Measurements from ENCODE around the gene SARM1. TPM values are rescaled to one million over a fixed set of nuclear protein-coding genes. Genes with fewer than 3 reads are reported as not detected.

Gene SARM1
- total and polyA plus RNA-seq, 9 of the 15 experiments (the other 6 are each of a cell fraction or from before 2014, with no cell fraction given) = 0.04 to 0.55 (median 0.11) TPM; not detected in 2

DNA sequence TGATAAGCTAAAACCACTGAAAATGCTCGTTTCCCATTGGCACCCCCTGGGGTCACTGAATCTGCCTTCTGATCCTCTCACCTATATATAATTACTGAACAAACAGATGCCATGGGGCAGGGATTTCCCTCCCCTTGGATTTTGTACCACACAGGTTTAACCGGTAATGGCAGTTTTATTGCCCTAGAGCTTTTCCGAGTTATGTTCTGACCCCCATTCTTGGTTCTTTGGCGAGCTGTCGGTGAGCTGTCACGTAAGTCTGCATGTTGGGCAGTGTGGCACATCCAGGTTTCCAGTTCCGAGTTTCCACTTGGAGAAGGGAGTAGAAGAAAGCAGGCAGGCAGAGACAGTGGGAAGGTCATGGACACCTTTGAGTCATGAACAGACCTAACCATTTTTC lies 45.4 kb upstream of the SARM1 start:
- in situ Hi-C loops (cut with MboI) (no loop called here), intact Hi-C loops (cut with micrococcal nuclease) (no loop called here)
- Histone ChIP-seq H3K4me2 (ENCODE audit: insufficient read depth, low read length) (no peak overlapping the region), H3K4me3 (no peak overlapping the region), H4K20me1 (replicated peaks; ENCODE audit: control insufficient read depth, insufficient read depth, low read length) (0 out of 2 replicates have a peak, but pooled peaks cover 11% of the 10 kb centered on the region), H3K4me1 (replicated peaks in 1 of 2; ENCODE audit: control insufficient read depth in 2 of 2, insufficient read depth in 2 of 2, low read length in 2 of 2) (peaks cover 3 to 12% of the 10 kb centered on the region in 2 experiments; a peak in 4 of 5 replicates), H3K9me3 (replicated peaks; ENCODE audit: control insufficient read depth, insufficient read depth, low read depth, low read length) (no peaks in the 10 kb centered on the region; the same call in 1 of the 2 replicates), H3K27ac (ENCODE audit: extremely low read depth, low read depth, low read length) (no peak overlapping the region), H3K27me3 (ENCODE audit: control insufficient read depth in 2 of 2, insufficient read depth in 2 of 2, low read length in 2 of 2) (no peaks in the 10 kb centered on the region), H2AFZ (ENCODE audit: low read depth, low read length) (no peak overlapping the region), H3K79me2 (ENCODE audit: control insufficient read depth, insufficient read depth, low read length) (peaks cover 47% of the 10 kb centered on the region), H3K9ac (ENCODE audit: insufficient read depth in 1 of 2, low read depth in 2 of 2, low read length in 2 of 2) (no peak overlapping the region), H3K9me1 (ENCODE audit: control insufficient read depth, insufficient read depth, low read length) (no peaks in the 10 kb centered on the region), H3K36me3 (ENCODE audit: control insufficient read depth, insufficient read depth, low read length) (peaks cover 81% of the 10 kb centered on the region)
- WGBS (ENCODE audit: insufficient coverage, low coverage, missing lambda C conversion rate) = 93% methylated on average over 7 of the region's 7 CpGs
- ChIA-PET POLR2A (interaction anchor here (0.5 to 1.5 kb wide), 2 partner anchors 9 to 48 kb away, joined by 4 to 11 read pairs; partner anchors contain the start of genes IFT20 and TNFAIP1), CTCF (ENCODE audit: low intra/inter-chr PET ratio) (no interaction called here)
- DNase-seq (ENCODE audit: extremely low read depth in 1 of 4, low spot score in 3 of 4) (no peak), ATAC-seq (no peak), FAIRE-seq (no peak)
- no TSS peak for BruUV-seq (replicated peaks)
- no peak for TF ChIP-seq SPI1 (IDR thresholded peaks at IDR 0.05; ENCODE audit: borderline replicate concordance, low read depth, low read length)
- TF ChIP-seq HOMEZ (CRISPR knock-in tag; IDR thresholded peaks at IDR 0.05) = no peak
- TF ChIP-seq, protein P1, sequence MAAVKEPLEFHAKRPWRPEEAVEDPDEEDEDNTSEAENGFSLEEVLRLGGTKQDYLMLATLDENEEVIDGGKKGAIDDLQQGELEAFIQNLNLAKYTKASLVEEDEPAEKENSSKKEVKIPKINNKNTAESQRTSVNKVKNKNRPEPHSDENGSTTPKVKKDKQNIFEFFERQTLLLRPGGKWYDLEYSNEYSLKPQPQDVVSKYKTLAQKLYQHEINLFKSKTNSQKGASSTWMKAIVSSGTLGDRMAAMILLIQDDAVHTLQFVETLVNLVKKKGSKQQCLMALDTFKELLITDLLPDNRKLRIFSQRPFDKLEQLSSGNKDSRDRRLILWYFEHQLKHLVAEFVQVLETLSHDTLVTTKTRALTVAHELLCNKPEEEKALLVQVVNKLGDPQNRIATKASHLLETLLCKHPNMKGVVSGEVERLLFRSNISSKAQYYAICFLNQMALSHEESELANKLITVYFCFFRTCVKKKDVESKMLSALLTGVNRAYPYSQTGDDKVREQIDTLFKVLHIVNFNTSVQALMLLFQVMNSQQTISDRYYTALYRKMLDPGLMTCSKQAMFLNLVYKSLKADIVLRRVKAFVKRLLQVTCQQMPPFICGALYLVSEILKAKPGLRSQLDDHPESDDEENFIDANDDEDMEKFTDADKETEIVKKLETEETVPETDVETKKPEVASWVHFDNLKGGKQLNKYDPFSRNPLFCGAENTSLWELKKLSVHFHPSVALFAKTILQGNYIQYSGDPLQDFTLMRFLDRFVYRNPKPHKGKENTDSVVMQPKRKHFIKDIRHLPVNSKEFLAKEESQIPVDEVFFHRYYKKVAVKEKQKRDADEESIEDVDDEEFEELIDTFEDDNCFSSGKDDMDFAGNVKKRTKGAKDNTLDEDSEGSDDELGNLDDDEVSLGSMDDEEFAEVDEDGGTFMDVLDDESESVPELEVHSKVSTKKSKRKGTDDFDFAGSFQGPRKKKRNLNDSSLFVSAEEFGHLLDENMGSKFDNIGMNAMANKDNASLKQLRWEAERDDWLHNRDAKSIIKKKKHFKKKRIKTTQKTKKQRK (IDR thresholded peaks at IDR 0.05; ENCODE audit: borderline replicate concordance, low read depth, low read length) = no peak
- no peak for TF ChIP-seq BCOR (IDR thresholded peaks at IDR 0.05)
- TF ChIP-seq ZNF785 (CRISPR knock-in tag; IDR thresholded peaks at IDR 0.05) = no peak
- TF ChIP-seq PCBP2 (IDR thresholded peaks at IDR 0.05; ENCODE audit: low read depth, low read length, poor library complexity, severe bottlenecking) = no peak
- TF ChIP-seq CREB1 (IDR thresholded peaks at IDR 0.05) = no peak
- no peak for TF ChIP-seq CREB1 (CRISPR knock-in tag; IDR thresholded peaks at IDR 0.05)
- no peak for TF ChIP-seq NR2F6 (CRISPR knock-in tag; IDR thresholded peaks at IDR 0.05)
- TF ChIP-seq CBFA2T2 (conservative IDR thresholded peaks at IDR 0.05) = no peak
- TF ChIP-seq, protein P2, sequence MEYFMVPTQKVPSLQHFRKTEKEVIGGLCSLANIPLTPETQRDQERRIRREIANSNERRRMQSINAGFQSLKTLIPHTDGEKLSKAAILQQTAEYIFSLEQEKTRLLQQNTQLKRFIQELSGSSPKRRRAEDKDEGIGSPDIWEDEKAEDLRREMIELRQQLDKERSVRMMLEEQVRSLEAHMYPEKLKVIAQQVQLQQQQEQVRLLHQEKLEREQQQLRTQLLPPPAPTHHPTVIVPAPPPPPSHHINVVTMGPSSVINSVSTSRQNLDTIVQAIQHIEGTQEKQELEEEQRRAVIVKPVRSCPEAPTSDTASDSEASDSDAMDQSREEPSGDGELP (CRISPR knock-in tag; IDR thresholded peaks at IDR 0.05; ENCODE audit: borderline replicate concordance) = no peak
- TF ChIP-seq ZNF197 (CRISPR knock-in tag; IDR thresholded peaks at IDR 0.05; ENCODE audit: low read depth) = no peak
- no peak for TF ChIP-seq KLF10 (CRISPR knock-in tag; IDR thresholded peaks at IDR 0.05)
- no peak for TF ChIP-seq IFI16 (CRISPR knock-in tag; IDR thresholded peaks at IDR 0.05)
- TF ChIP-seq UBTF (IDR thresholded peaks at IDR 0.05; ENCODE audit: borderline replicate concordance in 1 of 2, low read depth in 2 of 2, low read length in 2 of 2) = no peak

All from K562 (cell line).